GM19467 (cell line): ENCODE measurements around the gene RNF31.

Experiments
- ATAC-seq: cut with Tn5 transposase; IDR thresholded peaks from one replicate; pipeline ENCODE4 v1.9.1; 2021; ENCODE audit warnings: mild to moderate bottlenecking, moderate library complexity; ENCODE audit not compliant: unreplicated experiment

Gene RNF31

GRCh38 chr14:24116128-24116814 is 31.0 kb upstream of the RNF31 start:
- ATAC-seq = no peak

- no peak for ATAC-seq
Observed at GRCh38 chr14:24117179-24117578, 30.1 kb upstream of the RNF31 start.

- no peak for ATAC-seq
Observed at GRCh38 chr14:24119691-24120090, 27.6 kb upstream of the RNF31 start.

- no peak for ATAC-seq
Observed at GRCh38 chr14:24121210-24121609, 26.1 kb upstream of the RNF31 start.

- no peak for ATAC-seq
Observed at GRCh38 chr14:24122416-24122815, 24.9 kb upstream of the RNF31 start.

GRCh38 chr14:24122898-24123297 is 24.4 kb upstream of the RNF31 start:
- no peak for ATAC-seq

GRCh38 chr14:24123424-24124417 is 23.6 kb upstream of the RNF31 start:
- no peak for ATAC-seq

GRCh38 chr14:24126939-24127338 is 20.4 kb upstream of the RNF31 start:
- ATAC-seq = no peak

GRCh38 chr14:24127673-24128072 is 19.6 kb upstream of the RNF31 start:
- ATAC-seq = no peak

GRCh38 chr14:24129410-24129998 is 17.8 kb upstream of the RNF31 start:
- no peak for ATAC-seq

GRCh38 chr14:24130380-24130716 is 16.9 kb upstream of the RNF31 start, which contains the start of gene FITM1:
Gene FITM1, plus strand, starts transcription at chr14:24130659. Its CDS starts 905 bp downstream, at chr14:24131564.
- no peak for ATAC-seq

GRCh38 chr14:24130717-24131548 is 16.4 kb upstream of the RNF31 start:
- no peak for ATAC-seq

GRCh38 chr14:24131549-24131966 is 15.7 kb upstream of the RNF31 start:
- ATAC-seq = no peak

- no peak for ATAC-seq
Observed at GRCh38 chr14:24132061-24132685, 15.1 kb upstream of the RNF31 start.

GRCh38 chr14:24132976-24133375 is 14.3 kb upstream of the RNF31 start:
- no peak for ATAC-seq

GRCh38 chr14:24133735-24134134 is 13.6 kb upstream of the RNF31 start:
- no peak for ATAC-seq

GRCh38 chr14:24135584-24135833 is 11.8 kb upstream of the RNF31 start:
- no peak for ATAC-seq

GRCh38 chr14:24135834-24136683 is 11.2 kb upstream of the RNF31 start, which contains the start of gene PSME1:
Gene PSME1, plus strand, starts transcription at chr14:24136194. Its CDS starts 69 bp downstream, at chr14:24136263.
- ATAC-seq = peak; percentile 83

- ATAC-seq = no peak
Observed at GRCh38 chr14:24136684-24137528, 10.4 kb upstream of the RNF31 start.
